Mesendoderm (in vitro differentiated cells): Measurements from ENCODE around the gene MYBPC2.

Source experiments
- DNase-seq: peaks from one replicate; pipeline ENCODE4 v3.0.0; 2013
- H2AK5ac ChIP-seq: 2 replicates; pipeline ENCODE4 v1.6.1; 2013; ENCODE audit warnings: low read length, inconsistent platforms
- H2BK120ac ChIP-seq: 2 replicates; pipeline ENCODE4 v1.6.1; 2013; ENCODE audit warnings: low read depth, mild to moderate bottlenecking, low read length, moderate library complexity, mixed read lengths
- H2BK15ac ChIP-seq: replicated peaks from 2 replicates; pipeline ENCODE4 v1.6.1; 2013; ENCODE audit warnings: low read depth, mild to moderate bottlenecking, moderate library complexity
- H2BK5ac ChIP-seq: 2 replicates; pipeline ENCODE4 v1.6.1; 2013; ENCODE audit warnings: low read length, inconsistent platforms
- H3K18ac ChIP-seq: 2 replicates; pipeline ENCODE4 v1.6.1; 2013; ENCODE audit warnings: mild to moderate bottlenecking, low read length, mixed read lengths
- H3K23ac ChIP-seq: one replicate; pipeline ENCODE4 v1.6.1; 2013; ENCODE audit warnings: low read length
- H3K27ac ChIP-seq: 2 replicates; pipeline ENCODE4 v1.5.1; 2013; ENCODE audit warnings: low read depth, mild to moderate bottlenecking, inconsistent platforms, low read length, moderate library complexity
- H3K27me3 ChIP-seq: 2 replicates; pipeline ENCODE4 v1.6.1; 2013; ENCODE audit warnings: low read length, control low read depth, mild to moderate bottlenecking, inconsistent platforms; ENCODE audit not compliant: insufficient read depth, poor library complexity
- H3K36me3 ChIP-seq: 2 replicates; pipeline ENCODE4 v1.6.1; 2013; ENCODE audit warnings: low read length, inconsistent platforms; ENCODE audit not compliant: control insufficient read depth, insufficient read depth
- H3K4ac ChIP-seq: one replicate; pipeline ENCODE4 v1.6.1; 2013; ENCODE audit warnings: low read depth, mild to moderate bottlenecking, low read length, moderate library complexity
- H3K4me1 ChIP-seq: 2 replicates; pipeline ENCODE4 v1.6.1; 2013; ENCODE audit warnings: low read depth, low read length, inconsistent platforms; ENCODE audit not compliant: control insufficient read depth
- H3K4me2 ChIP-seq: 2 replicates; pipeline ENCODE4 v1.6.1; 2013; ENCODE audit warnings: low read length
- H3K4me3 ChIP-seq: 2 replicates; pipeline ENCODE4 v1.5.1; 2013; ENCODE audit warnings: mild to moderate bottlenecking, low read length
- H3K56ac ChIP-seq: one replicate; pipeline ENCODE4 v1.6.1; 2013; ENCODE audit warnings: low read length
- H3K79me1 ChIP-seq: 2 replicates; pipeline ENCODE4 v1.6.1; 2013; ENCODE audit warnings: low read length, inconsistent platforms
- H3K79me2 ChIP-seq: 2 replicates; pipeline ENCODE4 v1.6.1; 2013; ENCODE audit warnings: mild to moderate bottlenecking, low read length; ENCODE audit not compliant: control insufficient read depth, insufficient read depth
- H3K9ac ChIP-seq: 2 replicates; pipeline ENCODE4 v1.6.1; 2013; ENCODE audit warnings: low read length, inconsistent platforms
- H4K5ac ChIP-seq: one replicate; pipeline ENCODE4 v1.6.1; 2013; ENCODE audit warnings: low read length
- H4K8ac ChIP-seq: one replicate; pipeline ENCODE4 v1.6.1; 2013; ENCODE audit warnings: low read depth, mild to moderate bottlenecking, control low read depth, low read length, moderate library complexity
- WGBS: extraction: QIAGEN DNeasy Blood & Tissue Kit; methylation state at CpG from one replicate; pipeline ENCODE4 v1.1.7; 2013; ENCODE audit warnings: low lambda C conversion rate, missing lambda C conversion rate; ENCODE audit not compliant: insufficient coverage; ENCODE audit errors: extremely low coverage; 5-methylcytosine and 5-hydroxymethylcytosine counted together

Gene MYBPC2

DNA sequence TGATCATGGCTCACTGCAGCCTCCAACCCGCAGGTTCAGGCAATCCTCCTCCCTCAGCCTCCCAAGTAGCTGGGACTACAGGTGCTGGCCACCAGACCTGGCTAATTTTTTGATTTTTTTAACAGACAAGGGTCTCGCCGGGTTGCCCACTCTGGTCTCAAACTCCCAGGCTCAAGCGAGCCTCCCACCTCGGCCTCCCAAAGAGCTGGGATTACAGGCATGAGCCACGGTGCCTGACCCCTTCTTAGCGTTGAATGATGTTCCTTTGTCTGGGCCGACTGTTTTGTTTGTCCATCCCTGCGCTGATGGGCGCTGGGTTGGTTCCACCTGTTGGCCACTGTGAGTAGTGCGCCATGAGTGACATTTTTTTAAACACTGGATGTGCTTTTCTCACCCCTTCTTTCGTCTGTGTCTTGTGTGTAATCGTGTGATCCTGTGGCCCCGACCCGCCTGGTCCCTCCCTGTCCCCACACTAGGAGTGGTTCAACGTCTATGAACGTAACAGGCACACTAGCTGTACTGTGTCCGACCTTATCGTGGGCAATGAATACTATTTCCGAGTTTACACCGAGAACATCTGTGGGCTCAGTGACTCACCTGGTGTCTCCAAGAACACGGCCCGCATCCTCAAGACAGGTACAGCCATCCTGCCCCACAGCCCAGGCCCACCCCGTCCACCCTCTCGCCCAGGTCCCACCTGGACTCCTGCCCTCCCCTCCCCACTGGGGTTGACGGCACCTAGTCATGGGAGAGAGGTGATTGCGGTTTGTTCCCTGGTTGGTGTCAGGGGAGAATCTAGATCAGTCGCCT is 28.6 kb downstream of the MYBPC2 start:
- Histone ChIP-seq H2BK15ac (no peak overlapping the region), H2AK5ac (no peak overlapping the region), H4K5ac (no peak overlapping the region), H3K79me1 (no peaks in the 10 kb centered on the region), H4K8ac (no peak overlapping the region), H3K79me2 (no peaks in the 10 kb centered on the region), H3K18ac (no peak overlapping the region), H2BK5ac (no peak overlapping the region), H3K27me3 (no peaks in the 10 kb centered on the region), H3K4me3 (no peak overlapping the region), H3K56ac (peak overlapping the region; percentile 62), H3K4ac (no peak overlapping the region), H3K36me3 (no peaks in the 10 kb centered on the region), H3K9ac (peak overlapping the region; percentile 46), H3K4me2 (no peak overlapping the region), H2BK120ac (no peak overlapping the region), H3K4me1 (no peaks in the 10 kb centered on the region), H3K23ac (no peak overlapping the region), H3K27ac (no peak overlapping the region)
- peak; percentile 72 for DNase-seq
- WGBS = no CpG with 5 or more reads among the region's 28 CpGs

DNA sequence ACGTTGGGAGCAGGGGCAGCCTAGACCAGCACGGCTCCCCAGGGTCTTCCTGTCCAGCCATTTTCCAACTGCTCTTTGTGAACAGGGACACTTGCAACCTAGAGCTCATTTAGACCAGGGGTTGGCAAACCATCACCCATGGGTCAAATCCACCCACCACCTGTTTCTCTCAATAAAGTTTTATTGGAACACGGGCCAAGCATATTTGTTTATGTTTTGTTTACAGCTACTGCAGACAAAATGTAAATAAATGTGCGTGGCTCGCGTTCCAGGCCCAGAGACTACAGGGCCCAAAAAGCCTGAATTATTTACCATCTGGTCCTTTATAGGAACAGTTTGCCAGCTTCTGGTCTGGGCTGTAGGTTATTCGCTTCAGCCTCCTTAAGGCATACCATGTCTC is 30.3 kb downstream of the MYBPC2 start:
- H3K79me2 ChIP-seq = no peaks in the 10 kb centered on the region
- no peak overlapping the region for H4K5ac ChIP-seq
- H3K36me3 ChIP-seq = no peaks in the 10 kb centered on the region
- H3K56ac ChIP-seq = no peak overlapping the region
- H3K9ac ChIP-seq = no peak overlapping the region
- H3K23ac ChIP-seq = no peak overlapping the region
- no peak overlapping the region for H3K18ac ChIP-seq
- no peak overlapping the region for H2AK5ac ChIP-seq
- H2BK15ac ChIP-seq = no peak overlapping the region
- H3K27me3 ChIP-seq = no peaks in the 10 kb centered on the region
- H3K4me3 ChIP-seq = no peak overlapping the region
- no peak overlapping the region for H3K4me2 ChIP-seq
- WGBS = no CpG with 5 or more reads among the region's 7 CpGs
- H3K79me1 ChIP-seq = no peaks in the 10 kb centered on the region
- H3K27ac ChIP-seq = no peak overlapping the region
- no peak overlapping the region for H4K8ac ChIP-seq
- no peak overlapping the region for H3K4ac ChIP-seq
- H2BK5ac ChIP-seq = no peak overlapping the region
- no peaks in the 10 kb centered on the region for H3K4me1 ChIP-seq
- no peak overlapping the region for H2BK120ac ChIP-seq
- DNase-seq = no peak

DNA sequence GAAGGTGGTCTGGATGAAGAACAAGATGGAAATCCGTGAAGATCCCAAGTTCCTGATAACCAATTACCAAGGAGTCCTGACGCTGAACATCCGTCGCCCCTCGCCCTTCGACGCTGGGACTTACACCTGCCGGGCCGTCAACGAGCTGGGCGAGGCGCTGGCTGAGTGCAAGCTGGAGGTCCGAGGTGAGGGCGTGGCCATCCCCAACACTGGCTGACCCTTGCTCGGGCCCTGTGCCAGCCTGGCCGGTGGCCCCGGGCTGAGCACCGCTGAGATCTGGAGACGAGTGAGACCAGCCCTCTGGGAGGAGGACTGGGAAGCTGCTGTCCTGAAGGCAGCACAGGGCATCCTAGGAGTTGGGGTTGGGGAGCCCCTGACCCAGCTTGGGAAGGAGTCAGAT is 31.7 kb downstream of the MYBPC2 start:
- Histone ChIP-seq H2AK5ac (no peak overlapping the region), H2BK120ac (no peak overlapping the region), H3K4me1 (no peaks in the 10 kb centered on the region), H3K23ac (no peak overlapping the region), H3K4me3 (no peak overlapping the region), H3K27ac (no peak overlapping the region), H3K4ac (no peak overlapping the region), H4K5ac (no peak overlapping the region), H2BK15ac (no peak overlapping the region), H3K36me3 (no peaks in the 10 kb centered on the region), H3K27me3 (no peaks in the 10 kb centered on the region), H3K4me2 (no peak overlapping the region), H3K56ac (no peak overlapping the region), H4K8ac (no peak overlapping the region), H3K79me1 (no peaks in the 10 kb centered on the region), H3K9ac (no peak overlapping the region), H3K18ac (no peak overlapping the region), H2BK5ac (no peak overlapping the region), H3K79me2 (no peaks in the 10 kb centered on the region)
- no peak for DNase-seq
- WGBS = no CpG with 5 or more reads among the region's 19 CpGs

DNA sequence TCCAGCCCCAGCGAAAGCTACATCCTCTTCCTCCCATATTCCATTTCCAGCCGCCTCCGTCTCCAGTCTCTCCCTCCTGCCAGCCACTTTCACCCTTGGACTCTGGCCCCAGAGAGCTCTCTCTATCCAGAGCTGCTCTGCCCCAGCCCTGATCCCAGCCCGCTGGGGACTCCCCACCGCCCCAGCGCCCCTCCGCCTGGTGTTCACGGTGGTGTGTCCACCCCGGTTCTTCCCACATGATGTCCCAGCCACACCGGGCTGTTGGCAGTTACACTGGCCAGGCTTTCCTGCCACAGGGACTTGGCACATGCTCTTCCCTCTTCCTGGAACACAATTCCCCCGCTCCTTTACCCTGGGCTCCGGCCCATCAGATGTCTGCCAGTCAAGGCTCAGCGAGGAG is 32.3 kb downstream of the MYBPC2 start:
- Histone ChIP-seq H3K23ac (no peak overlapping the region), H3K18ac (no peak overlapping the region), H3K9ac (no peak overlapping the region), H3K4ac (no peak overlapping the region), H3K36me3 (no peaks in the 10 kb centered on the region), H3K4me1 (no peaks in the 10 kb centered on the region), H2BK15ac (no peak overlapping the region), H3K4me3 (no peak overlapping the region), H3K4me2 (no peak overlapping the region), H3K27me3 (no peaks in the 10 kb centered on the region), H4K8ac (no peak overlapping the region), H3K56ac (no peak overlapping the region), H3K79me2 (no peaks in the 10 kb centered on the region), H3K79me1 (no peaks in the 10 kb centered on the region), H4K5ac (no peak overlapping the region), H2BK120ac (no peak overlapping the region), H2BK5ac (no peak overlapping the region), H3K27ac (no peak overlapping the region), H2AK5ac (no peak overlapping the region)
- no peak for DNase-seq
- WGBS = no CpG with 5 or more reads among the region's 13 CpGs

DNA sequence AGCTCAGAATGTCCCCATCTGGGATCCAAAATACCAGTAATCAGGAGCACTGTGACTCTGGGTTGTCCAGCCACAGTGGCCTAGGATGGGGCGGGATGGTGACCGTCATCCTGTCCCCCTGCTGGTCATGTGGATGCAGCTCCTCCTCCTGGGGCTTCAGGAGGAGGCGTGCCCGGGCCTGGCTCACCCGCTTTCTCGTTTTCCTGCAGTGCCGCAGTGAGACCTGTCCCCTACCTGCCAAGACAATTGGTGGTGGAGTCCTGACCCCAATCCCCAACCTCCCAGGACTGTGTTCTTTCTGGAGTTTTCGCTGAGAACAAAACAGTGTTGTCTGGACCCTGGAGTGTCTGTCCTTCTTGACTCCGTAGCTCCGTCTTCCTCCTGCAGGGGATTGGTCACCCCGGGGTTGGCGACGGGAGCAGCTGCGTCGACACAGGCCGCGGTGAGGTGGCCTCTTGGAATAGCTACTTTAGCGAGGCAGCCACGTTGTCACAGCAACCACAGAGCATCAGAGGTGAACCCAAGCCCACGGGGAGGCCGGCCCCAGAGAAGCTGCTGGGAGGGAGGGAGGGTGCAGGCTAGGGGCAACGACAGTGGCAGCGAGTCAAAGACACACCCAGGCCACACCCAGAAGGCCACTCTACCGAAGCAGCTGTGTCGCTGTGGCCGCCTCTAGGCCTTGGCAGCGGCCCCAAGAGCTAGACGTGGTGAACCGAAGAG is 33.5 kb downstream of the MYBPC2 start:
- Histone ChIP-seq H3K4me2 (peak overlapping the region; percentile 30), H4K8ac (no peak overlapping the region), H2BK120ac (no peak overlapping the region), H3K27me3 (no peaks in the 10 kb centered on the region), H3K18ac (no peak overlapping the region), H3K4me1 (no peaks in the 10 kb centered on the region), H2BK5ac (no peak overlapping the region), H2AK5ac (no peak overlapping the region), H3K4me3 (no peak overlapping the region), H3K27ac (no peak overlapping the region), H3K9ac (peak overlapping the region; percentile 56), H3K79me1 (no peaks in the 10 kb centered on the region), H4K5ac (no peak overlapping the region), H3K4ac (no peak overlapping the region), H3K36me3 (no peaks in the 10 kb centered on the region), H3K79me2 (no peaks in the 10 kb centered on the region), H3K23ac (no peak overlapping the region), H3K56ac (peak overlapping the region; percentile 66), H2BK15ac (no peak overlapping the region)
- DNase-seq = peak; percentile 84
- no CpG with 5 or more reads among the region's 29 CpGs for WGBS
